Calu3 (cell line): ENCODE data around the gene GAR1. TPM values are rescaled to one million over a fixed set of nuclear protein-coding genes. Genes with fewer than 3 reads are reported as not detected.
"Not testable (repeated sequence)": the region's sequence is repeated elsewhere in the genome, so short reads cannot be mapped to it uniquely, and the experiment has no call there.

Experiments used
- BruUV-seq: library from RNA; stranded (reverse); fragments of 400-500 nt; replicated peaks from 2 replicates; lab custom pipeline; 2021; lab: Mats Ljungman, UMichigan
- CTCF ChIA-PET: fragments of 300-600 bp; sonication (Branson Sonifier 250); formaldehyde crosslinking; loops from one replicate; lab custom pipeline; 2022; ENCODE audit warnings: antibody characterized with exemption; lab: Charles Lee
- DNase-seq: peaks from one replicate; pipeline ENCODE4 v3.0.0; 2022
- H3K27ac Mint-ChIP-seq: one replicate; pipeline ENCODE4 v1.8.0; 2022; ENCODE audit warnings: mixed read lengths; ENCODE audit not compliant: unreplicated experiment
- H3K27me3 Mint-ChIP-seq: one replicate; pipeline ENCODE4 v1.8.0; 2022; ENCODE audit warnings: mixed read lengths; ENCODE audit not compliant: unreplicated experiment
- H3K36me3 Mint-ChIP-seq: one replicate; pipeline ENCODE4 v1.8.0; 2022; ENCODE audit warnings: mild to moderate bottlenecking, moderate library complexity, mixed read lengths; ENCODE audit not compliant: insufficient read depth, unreplicated experiment
- H3K4me1 Mint-ChIP-seq: one replicate; pipeline ENCODE4 v1.8.0; 2022; ENCODE audit warnings: mild to moderate bottlenecking, low read depth, mixed read lengths; ENCODE audit not compliant: unreplicated experiment
- H3K4me3 Mint-ChIP-seq: one replicate; pipeline ENCODE4 v1.8.0; 2022; ENCODE audit warnings: mild to moderate bottlenecking, low read depth, moderate library complexity, mixed read lengths; ENCODE audit not compliant: unreplicated experiment
- H3K9me3 Mint-ChIP-seq: one replicate; pipeline ENCODE4 v1.8.0; 2022; ENCODE audit warnings: low read depth, mixed read lengths; ENCODE audit not compliant: unreplicated experiment
- CTCF ChIP-seq: fragments of 200-600 bp; IDR thresholded peaks from one replicate; pipeline ENCODE4 v1.8.0; 2022; ENCODE audit warnings: antibody characterized with exemption; ENCODE audit not compliant: unreplicated experiment
- intact Hi-C: fragments of 100-400 bp; cut with micrococcal nuclease; formaldehyde crosslinking; loops from one replicate; pipeline ENCODE4 v1.10.0; 2022; ENCODE audit not compliant: unreplicated experiment
- total RNA-seq: library from RNA; stranded (reverse); gene quantifications from 2 replicates; pipeline ENCODE4 v1.2.3, GENCODE V29; 2022

The GAR1 gene
- total RNA-seq, 1 experiment from 2014 or later = 20.8 TPM

- no peak for TF ChIP-seq CTCF
- no peaks in the 10 kb centered on the region for H3K9me3 Mint-ChIP-seq
- no peaks in the 10 kb centered on the region for H3K36me3 Mint-ChIP-seq
- CTCF ChIA-PET = no interaction called here
- H3K27me3 Mint-ChIP-seq = no peaks in the 10 kb centered on the region
- H3K4me1 Mint-ChIP-seq = no peaks in the 10 kb centered on the region
- no peak overlapping the region for H3K4me3 Mint-ChIP-seq
- no TSS peak for BruUV-seq
- H3K27ac Mint-ChIP-seq = no peak overlapping the region
- DNase-seq = no peak
- intact Hi-C loops = no loop called here
These were observed 35.0 kb downstream of the GAR1 start for GRCh38 chr4:109850601-109851000.

GRCh38 chr4:109859426-109860300, 44.1 kb downstream of the GAR1 start:
- intact Hi-C loops, H3K36me3 Mint-ChIP-seq, H3K4me1 Mint-ChIP-seq, H3K27ac Mint-ChIP-seq, H3K9me3 Mint-ChIP-seq, H3K27me3 Mint-ChIP-seq, BruUV-seq, H3K4me3 Mint-ChIP-seq, DNase-seq, CTCF ChIA-PET: not testable (repeated sequence)

- no peaks in the 10 kb centered on the region for H3K4me1 Mint-ChIP-seq
- H3K36me3 Mint-ChIP-seq = no peaks in the 10 kb centered on the region
- no peak overlapping the region for H3K27ac Mint-ChIP-seq
- DNase-seq = no peak
- BruUV-seq = no TSS peak
- H3K4me3 Mint-ChIP-seq = no peak overlapping the region
- CTCF ChIA-PET = no interaction called here
- intact Hi-C loops = no loop called here
- peaks cover 3% of the 10 kb centered on the region for H3K9me3 Mint-ChIP-seq
- no peak for TF ChIP-seq CTCF
- no peaks in the 10 kb centered on the region for H3K27me3 Mint-ChIP-seq
These were observed 45.7 kb downstream of the GAR1 start for GRCh38 chr4:109861271-109861670.

GRCh38 chr4:109861916-109862511, 46.5 kb downstream of the GAR1 start:
- BruUV-seq = no TSS peak
- CTCF ChIA-PET = no interaction called here
- H3K36me3 Mint-ChIP-seq = no peaks in the 10 kb centered on the region
- no peak for TF ChIP-seq CTCF
- H3K4me1 Mint-ChIP-seq = no peaks in the 10 kb centered on the region
- H3K27ac Mint-ChIP-seq = no peak overlapping the region
- H3K27me3 Mint-ChIP-seq = no peaks in the 10 kb centered on the region
- intact Hi-C loops = no loop called here
- H3K4me3 Mint-ChIP-seq = no peak overlapping the region
- peaks cover 3% of the 10 kb centered on the region for H3K9me3 Mint-ChIP-seq
- no peak for DNase-seq
